ENCODE measurements around the gene USP6NL. TPM values are rescaled to one million over a fixed set of nuclear protein-coding genes. Genes with fewer than 3 reads are reported as not detected.

USP6NL gene
- total RNA-seq, 1 experiment from 2014 or later = 13.0 TPM

DNA sequence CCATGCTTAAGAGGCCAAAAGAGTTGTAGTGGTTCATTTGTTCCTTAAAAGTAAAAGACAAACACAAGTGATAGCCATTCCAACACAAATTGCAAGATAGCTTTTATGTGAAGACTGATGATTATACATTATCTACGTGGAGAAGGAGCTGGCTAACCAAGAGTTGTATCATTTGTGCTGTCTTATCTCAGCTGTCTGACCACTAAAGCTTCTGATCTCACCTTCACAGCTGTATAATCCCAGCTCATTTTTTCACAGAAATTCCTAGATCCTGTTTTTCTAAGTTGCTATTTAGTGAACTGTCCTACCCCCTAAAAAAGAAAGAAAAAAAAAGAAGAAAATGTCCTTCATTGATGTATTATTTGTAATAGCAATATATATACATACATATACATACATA is 9.8 kb downstream of the USP6NL start:
- H3K4me3 ChIP-seq (ENCODE audit: low read length) = no peak overlapping the region
- peaks cover 14% of the 10 kb centered on the region for H3K4me1 ChIP-seq (ENCODE audit: insufficient read depth, low read length)
- no peak for TF ChIP-seq EZH2 (IDR thresholded peaks at IDR 0.05; ENCODE audit: low read length, unreplicated experiment)
- TF ChIP-seq EZH2phosphoT487 (IDR thresholded peaks at IDR 0.05; ENCODE audit: borderline replicate concordance, low read length) = no peak
- TF ChIP-seq, protein P1, sequence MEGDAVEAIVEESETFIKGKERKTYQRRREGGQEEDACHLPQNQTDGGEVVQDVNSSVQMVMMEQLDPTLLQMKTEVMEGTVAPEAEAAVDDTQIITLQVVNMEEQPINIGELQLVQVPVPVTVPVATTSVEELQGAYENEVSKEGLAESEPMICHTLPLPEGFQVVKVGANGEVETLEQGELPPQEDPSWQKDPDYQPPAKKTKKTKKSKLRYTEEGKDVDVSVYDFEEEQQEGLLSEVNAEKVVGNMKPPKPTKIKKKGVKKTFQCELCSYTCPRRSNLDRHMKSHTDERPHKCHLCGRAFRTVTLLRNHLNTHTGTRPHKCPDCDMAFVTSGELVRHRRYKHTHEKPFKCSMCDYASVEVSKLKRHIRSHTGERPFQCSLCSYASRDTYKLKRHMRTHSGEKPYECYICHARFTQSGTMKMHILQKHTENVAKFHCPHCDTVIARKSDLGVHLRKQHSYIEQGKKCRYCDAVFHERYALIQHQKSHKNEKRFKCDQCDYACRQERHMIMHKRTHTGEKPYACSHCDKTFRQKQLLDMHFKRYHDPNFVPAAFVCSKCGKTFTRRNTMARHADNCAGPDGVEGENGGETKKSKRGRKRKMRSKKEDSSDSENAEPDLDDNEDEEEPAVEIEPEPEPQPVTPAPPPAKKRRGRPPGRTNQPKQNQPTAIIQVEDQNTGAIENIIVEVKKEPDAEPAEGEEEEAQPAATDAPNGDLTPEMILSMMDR (conservative IDR thresholded peaks at IDR 0.05; ENCODE audit: low read depth, low read length) = no peak
- no peak overlapping the region for H3K9ac ChIP-seq (ENCODE audit: low read length)
- H3K27me3 ChIP-seq (ENCODE audit: low read length) = no peaks in the 10 kb centered on the region
- intact Hi-C loops (cut with micrococcal nuclease) = loop anchor here (5.0 kb wide), 1 partner anchor 64 kb away; no protein-coding TSS in a partner anchor
- no TSS peak for BruUV-seq (replicated peaks)
- H3K9me2 ChIP-seq (replicated peaks; ENCODE audit: low read length) = no peaks in the 10 kb centered on the region
- peaks cover 14% of the 10 kb centered on the region; the same call in 1 of the 2 replicates for H4K20me1 ChIP-seq (ENCODE audit: low read length)
- H3K79me2 ChIP-seq (ENCODE audit: low read length) = peaks cover 86% of the 10 kb centered on the region
- H3K9me3 ChIP-seq (ENCODE audit: low read length) = no peaks in the 10 kb centered on the region
- no peaks in the 10 kb centered on the region for H3K36me3 ChIP-seq (ENCODE audit: low read depth, low read length)
- no peak overlapping the region for H3K27ac ChIP-seq (ENCODE audit: low read length)
- no peak for DNase-seq
- no peak overlapping the region for H3K4me2 ChIP-seq (ENCODE audit: low read length)
- H2AFZ ChIP-seq (ENCODE audit: low read length) = no peak overlapping the region
- no peak for ATAC-seq
- ChIA-PET CTCF (no interaction called here), POLR2A (ENCODE audit: unreplicated experiment) (no interaction called here)
- H3F3A ChIP-seq (ENCODE audit: low read length, unreplicated experiment) = no peaks in the 10 kb centered on the region

DNA sequence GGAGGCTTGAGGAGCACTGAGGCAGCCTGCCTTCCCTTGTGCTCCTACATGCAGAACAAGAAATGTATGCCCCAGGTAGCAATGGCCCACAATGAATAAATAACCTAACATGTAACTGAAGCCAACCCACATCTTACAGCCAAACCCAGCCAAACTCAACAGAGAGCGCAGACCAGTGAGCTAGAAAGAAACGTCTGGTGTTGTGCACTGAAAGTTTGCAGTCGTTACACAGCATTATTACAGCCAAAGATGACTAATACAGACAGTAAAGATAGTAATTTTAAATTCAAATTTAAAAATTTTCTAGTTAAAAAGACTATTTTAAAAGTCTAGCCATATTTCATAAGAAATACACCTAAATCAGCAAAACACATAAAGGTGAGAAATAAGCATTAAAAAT is 11.2 kb downstream of the USP6NL start:
- Histone ChIP-seq H3K9me2 (replicated peaks; ENCODE audit: low read length) (no peaks in the 10 kb centered on the region), H4K20me1 (ENCODE audit: low read length) (peaks cover 14% of the 10 kb centered on the region; the same call in 1 of the 2 replicates), H3F3A (ENCODE audit: low read length, unreplicated experiment) (no peaks in the 10 kb centered on the region), H3K4me2 (ENCODE audit: low read length) (no peak overlapping the region), H3K4me1 (ENCODE audit: insufficient read depth, low read length) (peaks cover 14% of the 10 kb centered on the region), H3K36me3 (ENCODE audit: low read depth, low read length) (no peaks in the 10 kb centered on the region), H3K9ac (ENCODE audit: low read length) (no peak overlapping the region), H3K27ac (ENCODE audit: low read length) (no peak overlapping the region), H3K27me3 (ENCODE audit: low read length) (no peaks in the 10 kb centered on the region), H3K79me2 (ENCODE audit: low read length) (peaks cover 75% of the 10 kb centered on the region), H3K9me3 (ENCODE audit: low read length) (no peaks in the 10 kb centered on the region), H3K4me3 (ENCODE audit: low read length) (no peak overlapping the region), H2AFZ (ENCODE audit: low read length) (no peak overlapping the region)
- intact Hi-C loops (cut with micrococcal nuclease) = loop anchor here (5.0 kb wide), 1 partner anchor 63 kb away; no protein-coding TSS in a partner anchor
- ChIA-PET POLR2A (ENCODE audit: unreplicated experiment) (no interaction called here), CTCF (no interaction called here)
- no peak for DNase-seq
- no peak for ATAC-seq
- no TSS peak for BruUV-seq (replicated peaks)
- no peak for TF ChIP-seq EZH2 (IDR thresholded peaks at IDR 0.05; ENCODE audit: low read length, unreplicated experiment)
- no peak for TF ChIP-seq EZH2phosphoT487 (IDR thresholded peaks at IDR 0.05; ENCODE audit: borderline replicate concordance, low read length)

DNA sequence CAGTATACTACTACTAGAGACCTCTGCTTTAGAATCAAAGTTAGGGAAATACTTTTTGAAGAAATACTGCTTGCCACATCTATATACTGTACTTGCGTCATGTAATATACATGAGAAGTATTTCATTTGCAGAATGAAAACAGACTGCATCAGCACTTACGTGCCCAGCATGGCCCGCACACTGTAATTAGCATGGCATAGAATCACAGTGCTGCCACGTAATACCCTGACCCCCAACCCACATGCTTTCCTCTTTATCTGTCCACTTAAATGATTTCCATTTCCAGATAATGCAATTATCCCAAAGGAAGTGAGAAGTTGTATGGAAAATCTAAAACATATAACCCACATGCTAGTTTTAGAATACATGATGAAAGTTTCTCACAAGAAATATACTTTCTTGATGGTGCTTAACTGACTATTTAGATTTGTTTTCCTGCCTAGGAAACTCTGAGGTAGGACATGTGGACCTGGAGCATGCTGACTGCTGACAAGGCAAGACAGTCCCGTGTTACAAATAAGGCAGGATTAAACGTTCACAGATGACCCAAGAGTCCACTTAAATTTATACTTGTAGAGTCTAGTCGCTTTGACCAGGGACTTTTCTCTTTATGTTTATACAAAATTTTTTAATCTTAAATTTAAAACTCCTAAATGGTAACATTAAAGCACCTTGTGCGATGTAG is 12.6 kb downstream of the USP6NL start:
- Histone ChIP-seq H3K79me2 (ENCODE audit: low read length) (peaks cover 71% of the 10 kb centered on the region), H3K27ac (ENCODE audit: low read length) (no peak overlapping the region), H3K27me3 (ENCODE audit: low read length) (no peaks in the 10 kb centered on the region), H3K36me3 (ENCODE audit: low read depth, low read length) (no peaks in the 10 kb centered on the region), H3K9me3 (ENCODE audit: low read length) (no peaks in the 10 kb centered on the region), H3F3A (ENCODE audit: low read length, unreplicated experiment) (no peaks in the 10 kb centered on the region), H3K9ac (ENCODE audit: low read length) (no peak overlapping the region), H3K4me2 (ENCODE audit: low read length) (no peak overlapping the region), H3K9me2 (replicated peaks; ENCODE audit: low read length) (no peaks in the 10 kb centered on the region), H3K4me1 (ENCODE audit: insufficient read depth, low read length) (peaks cover 14% of the 10 kb centered on the region), H2AFZ (ENCODE audit: low read length) (no peak overlapping the region), H4K20me1 (ENCODE audit: low read length) (peaks cover 14% of the 10 kb centered on the region; the same call in 1 of the 2 replicates), H3K4me3 (ENCODE audit: low read length) (no peak overlapping the region)
- TF ChIP-seq EZH2 (IDR thresholded peaks at IDR 0.05; ENCODE audit: low read length, unreplicated experiment) = no peak
- no peak for TF ChIP-seq EZH2phosphoT487 (IDR thresholded peaks at IDR 0.05; ENCODE audit: borderline replicate concordance, low read length)
- TF ChIP-seq, protein P1 (conservative IDR thresholded peaks at IDR 0.05; ENCODE audit: low read depth, low read length) = no peak
- intact Hi-C loops (cut with micrococcal nuclease) = no loop called here
- DNase-seq (no peak), ATAC-seq (no peak)
- ChIA-PET CTCF (no interaction called here), POLR2A (ENCODE audit: unreplicated experiment) (no interaction called here)
- no TSS peak for BruUV-seq (replicated peaks)

All from PC-3 (cell line).